Measurements from ENCODE around the gene CCDC50.

The CCDC50 gene

GRCh38 chr3:191301017-191301416, 28.2 kb upstream of the CCDC50 start:
- DNase-seq (ENCODE audit: low read depth in 1 of 2, low spot score in 1 of 2): no peak
- no peak for TF ChIP-seq CTCF (IDR thresholded peaks at IDR 0.05; ENCODE audit: insufficient read depth, low read length)
- H3K27me3 ChIP-seq (ENCODE audit: insufficient read depth, poor library complexity, severe bottlenecking): no peaks in the 10 kb centered on the region

GRCh38 chr3:191301782-191302411, 27.3 kb upstream of the CCDC50 start:
- Histone ChIP-seq H3K4me3 (replicated peaks; ENCODE audit: insufficient read depth, low read length) (no peak overlapping the region), H3K27me3 (ENCODE audit: insufficient read depth, poor library complexity, severe bottlenecking) (no peaks in the 10 kb centered on the region), H3K27ac (replicated peaks) (no peak overlapping the region)
- TF ChIP-seq POLR2AphosphoS5 (IDR thresholded peaks at IDR 0.05; ENCODE audit: low read depth) (no peak), SPI1 (IDR thresholded peaks at IDR 0.05; ENCODE audit: borderline replicate concordance, low read depth) (no peak), CTCF (IDR thresholded peaks at IDR 0.05; ENCODE audit: insufficient read depth, low read length) (no peak), REST (IDR thresholded peaks at IDR 0.05; ENCODE audit: insufficient replicate concordance, low read depth) (no peak), GABPA (IDR thresholded peaks at IDR 0.05; ENCODE audit: low read depth) (no peak)
- DNase-seq (ENCODE audit: low read depth in 1 of 2, low spot score in 1 of 2): no peak

More at GRCh38 chr3:191301017-191301416, 28.2 kb upstream of the CCDC50 start:
- Histone ChIP-seq H3K4me3 (replicated peaks; ENCODE audit: insufficient read depth, low read length) (no peak overlapping the region), H3K27ac (replicated peaks) (no peak overlapping the region)

GRCh38 chr3:191302451-191302850, 26.7 kb upstream of the CCDC50 start:
- no peak for TF ChIP-seq GABPA (IDR thresholded peaks at IDR 0.05; ENCODE audit: low read depth)
- no peak for TF ChIP-seq SPI1 (IDR thresholded peaks at IDR 0.05; ENCODE audit: borderline replicate concordance, low read depth)
- no peak for TF ChIP-seq POLR2AphosphoS5 (IDR thresholded peaks at IDR 0.05; ENCODE audit: low read depth)
- TF ChIP-seq REST (IDR thresholded peaks at IDR 0.05; ENCODE audit: insufficient replicate concordance, low read depth): no peak
- TF ChIP-seq CTCF (IDR thresholded peaks at IDR 0.05; ENCODE audit: insufficient read depth, low read length): no peak
- H3K27ac ChIP-seq (replicated peaks): no peak overlapping the region
- DNase-seq (ENCODE audit: low read depth in 1 of 2, low spot score in 1 of 2): no peak
- no peak overlapping the region for H3K4me3 ChIP-seq (replicated peaks; ENCODE audit: insufficient read depth, low read length)
- H3K27me3 ChIP-seq (ENCODE audit: insufficient read depth, poor library complexity, severe bottlenecking): no peaks in the 10 kb centered on the region

- TF ChIP-seq CTCF (IDR thresholded peaks at IDR 0.05; ENCODE audit: insufficient read depth, low read length) (no peak), GABPA (IDR thresholded peaks at IDR 0.05; ENCODE audit: low read depth) (no peak), POLR2AphosphoS5 (IDR thresholded peaks at IDR 0.05; ENCODE audit: low read depth) (no peak), SPI1 (IDR thresholded peaks at IDR 0.05; ENCODE audit: borderline replicate concordance, low read depth) (no peak), REST (IDR thresholded peaks at IDR 0.05; ENCODE audit: insufficient replicate concordance, low read depth) (no peak)
- Histone ChIP-seq H3K27me3 (ENCODE audit: insufficient read depth, poor library complexity, severe bottlenecking) (no peaks in the 10 kb centered on the region), H3K27ac (replicated peaks) (no peak overlapping the region), H3K4me3 (replicated peaks; ENCODE audit: insufficient read depth, low read length) (no peak overlapping the region)
- no peak for DNase-seq (ENCODE audit: low read depth in 1 of 2, low spot score in 1 of 2)
Measured at GRCh38 chr3:191303596-191303995, 25.6 kb upstream of the CCDC50 start.
